Erythroblast (primary cell): ENCODE measurements around the gene PARG.
"Not testable (repeated sequence)": the region's sequence is repeated elsewhere in the genome, so short reads cannot be mapped to it uniquely, and the experiment has no call there.

Experiments
- GATA1 ChIP-seq: IDR thresholded peaks from 2 replicates; pipeline ENCODE4 v1.6.1; 2011; ENCODE audit warnings: low read depth, mild to moderate bottlenecking, control low read depth, low read length, moderate library complexity
- POLR2A ChIP-seq: IDR thresholded peaks from 2 replicates; pipeline ENCODE4 v1.6.1; 2011; ENCODE audit warnings: mild to moderate bottlenecking, low read length

GRCh38 chr10:49771046-49771445 lies 170.8 kb downstream of the PARG start:
- TF ChIP-seq POLR2A, GATA1: not testable (repeated sequence)
